Common myeloid progenitor, CD34-positive (primary cell): ENCODE measurements around the gene DXO.
"Not testable (repeated sequence)": the region's sequence is repeated elsewhere in the genome, so short reads cannot be mapped to it uniquely, and the experiment has no call there.

ENCODE experiments used
- CTCF ChIA-PET: fragments of 350-600 bp; sonication (Branson Sonifier 250); formaldehyde crosslinking; loops from one replicate; lab custom pipeline; 2021; ENCODE audit warnings: antibody characterized with exemption; lab: Charles Lee
- POLR2A ChIA-PET: fragments of 350-600 bp; sonication (Branson Sonifier 250); formaldehyde crosslinking; loops from one replicate; lab custom pipeline; 2021; ENCODE audit warnings: antibody characterized with exemption; lab: Charles Lee
- DNase-seq, 3 donors: peaks; one replicate each; pipeline versions ENCODE4 v3.0.0 to v3.0.0-alpha.2; 2013
- H3K27ac ChIP-seq, 2 experiments: 1 replicate in 1 of 2; 2 replicates in 1 of 2; pipeline ENCODE4 v1.7.0; 2013; ENCODE audit warnings: inconsistent platforms in 2 of 2, low read length in 2 of 2, mild to moderate bottlenecking in 2 of 2, low read depth in 1 of 2, moderate library complexity in 1 of 2; ENCODE audit not compliant: severe bottlenecking in 2 of 2, insufficient read depth in 1 of 2, poor library complexity in 1 of 2
- H3K27me3 ChIP-seq, 5 experiments: replicated peaks in 2 of 5; 1 replicate in 3 of 5; 2 replicates in 2 of 5; pipeline versions ENCODE4 v1.6.1 to v1.7.0; 2013; ENCODE audit warnings: low read length in 4 of 5, mild to moderate bottlenecking in 2 of 5, moderate library complexity in 2 of 5, inconsistent platforms in 1 of 5; ENCODE audit not compliant: insufficient read depth in 5 of 5, control insufficient read depth in 4 of 5
- H3K36me3 ChIP-seq, 4 experiments: 1 replicate in 2 of 4; 2 replicates in 2 of 4; pipeline versions ENCODE4 v1.6.1 to v1.7.0; 2013; ENCODE audit warnings: low read length in 3 of 4, control low read depth in 1 of 4, mild to moderate bottlenecking in 1 of 4; ENCODE audit not compliant: control insufficient read depth in 4 of 4, insufficient read depth in 4 of 4
- H3K4me1 ChIP-seq, 4 experiments: 1 replicate in 3 of 4; 2 replicates in 1 of 4; pipeline versions ENCODE4 v1.6.1 to v1.7.1; 2013; ENCODE audit warnings: low read length in 3 of 4, mild to moderate bottlenecking in 3 of 4, control low read depth in 1 of 4, inconsistent platforms in 1 of 4, moderate library complexity in 1 of 4; ENCODE audit not compliant: control insufficient read depth in 4 of 4, insufficient read depth in 4 of 4; ENCODE audit errors: control extremely low read depth in 1 of 4
- H3K4me3 ChIP-seq, 7 experiments: 1 replicate in 4 of 7; 2 replicates in 3 of 7; pipeline versions ENCODE4 v1.5.1 to v1.7.0; 2013; ENCODE audit warnings: mild to moderate bottlenecking in 7 of 7, low read length in 6 of 7, moderate library complexity in 6 of 7, inconsistent platforms in 2 of 7, low read depth in 2 of 7, control low read depth in 1 of 7; ENCODE audit not compliant: insufficient read depth in 4 of 7, control insufficient read depth in 1 of 7; ENCODE audit errors: extremely low read depth in 1 of 7
- H3K9me3 ChIP-seq, 5 experiments: 1 replicate in 4 of 5; 2 replicates in 1 of 5; pipeline versions ENCODE4 v1.6.1 to v1.7.1; 2013; ENCODE audit warnings: low read length in 4 of 5, mild to moderate bottlenecking in 2 of 5, inconsistent platforms in 1 of 5, low read depth in 1 of 5, moderate library complexity in 1 of 5; ENCODE audit not compliant: control insufficient read depth in 4 of 5, insufficient read depth in 2 of 5; ENCODE audit errors: control extremely low read depth in 1 of 5
- WGBS: methylation state at CpG from one replicate; pipeline ENCODE4 v1.1.5; 2013; ENCODE audit not compliant: insufficient coverage; 5-methylcytosine and 5-hydroxymethylcytosine counted together

Gene DXO

DNA sequence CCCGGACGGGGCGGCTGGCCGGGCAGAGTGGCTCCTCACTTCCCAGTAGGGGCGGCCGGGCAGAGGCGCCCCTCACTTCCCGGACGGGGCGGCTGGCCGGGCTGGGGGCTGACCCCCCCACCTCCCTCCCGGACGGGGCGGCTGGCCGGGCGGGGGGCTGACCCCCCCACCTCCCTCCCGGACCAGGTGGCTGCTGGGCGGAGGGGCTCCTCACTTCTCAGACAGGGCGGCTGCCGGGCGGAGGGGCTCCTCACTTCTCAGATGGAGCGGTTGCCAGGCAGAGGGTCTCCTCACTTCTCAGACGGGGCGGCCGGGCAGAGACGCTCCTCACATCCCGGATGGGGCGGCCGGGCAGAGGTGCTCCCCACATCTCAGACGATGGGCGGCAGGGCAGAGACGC is 39.8 kb downstream of the DXO start:
- 94% methylated on average over 3 of the region's 32 CpGs for WGBS
- H3K36me3 ChIP-seq, CTCF ChIA-PET, H3K4me3 ChIP-seq, H3K27ac ChIP-seq, POLR2A ChIA-PET, H3K9me3 ChIP-seq, H3K4me1 ChIP-seq, DNase-seq: not testable (repeated sequence)
- peaks cover 0 to 10% (median 0%) of the 10 kb centered on the region in 5 experiments for H3K27me3 ChIP-seq

DNA sequence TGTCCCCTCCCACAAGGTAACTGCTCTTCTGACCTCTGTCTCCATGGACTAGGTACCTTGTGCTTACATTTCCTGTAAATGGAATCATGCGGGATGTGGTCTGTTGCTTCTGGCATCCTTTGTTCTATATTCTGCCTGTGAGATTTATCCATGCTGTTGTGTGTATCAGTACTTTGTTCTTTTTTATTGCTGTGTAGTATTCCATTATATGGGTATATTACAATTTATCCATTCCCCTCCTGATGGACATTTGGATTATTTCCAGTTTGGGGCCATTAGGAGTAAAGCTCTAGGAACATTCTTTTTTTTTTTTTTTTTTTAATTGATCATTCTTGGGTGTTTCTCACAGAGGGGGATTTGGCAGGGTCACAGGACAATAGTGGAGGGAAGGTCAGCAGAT is 41.0 kb downstream of the DXO start:
- Histone ChIP-seq H3K4me1 (no peaks in the 10 kb centered on the region), H3K9me3 (no peaks in the 10 kb centered on the region), H3K36me3 (no peaks in the 10 kb centered on the region), H3K27ac (no peak overlapping the region), H3K4me3 (no peak overlapping the region), H3K27me3 (peaks cover 0 to 8% (median 0%) of the 10 kb centered on the region in 5 experiments)
- DNase-seq = no peak
- no CpG with 5 or more reads among the region's 1 CpG for WGBS
- CTCF ChIA-PET = no interaction called here
- POLR2A ChIA-PET = interaction anchor here (0.5 kb wide), 1 partner anchor 98 kb away, joined by 3 read pairs; no protein-coding TSS in a partner anchor

DNA sequence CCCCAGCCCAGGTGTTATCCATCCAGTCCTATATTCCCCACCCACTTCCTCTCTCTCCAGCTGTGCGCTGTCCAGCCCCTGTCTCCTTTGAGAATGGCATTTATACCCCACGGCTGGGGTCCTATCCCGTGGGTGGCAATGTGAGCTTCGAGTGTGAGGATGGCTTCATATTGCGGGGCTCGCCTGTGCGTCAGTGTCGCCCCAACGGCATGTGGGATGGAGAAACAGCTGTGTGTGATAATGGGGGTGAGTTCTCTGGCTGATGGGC is 43.3 kb downstream of the DXO start:
- H3K4me3 ChIP-seq = no peak overlapping the region
- H3K4me1 ChIP-seq = no peaks in the 10 kb centered on the region
- no peak for DNase-seq
- no peaks in the 10 kb centered on the region for H3K36me3 ChIP-seq
- ChIA-PET CTCF (interaction anchor here (0.6 kb wide), 1 partner anchor 10 kb away, joined by 4 read pairs; no protein-coding TSS in a partner anchor), POLR2A (no interaction called here)
- H3K27me3 ChIP-seq = peaks cover 0 to 7% (median 0%) of the 10 kb centered on the region in 5 experiments
- H3K9me3 ChIP-seq = no peaks in the 10 kb centered on the region
- no peak overlapping the region for H3K27ac ChIP-seq
- WGBS = 95% methylated on average over 4 of the region's 9 CpGs

DNA sequence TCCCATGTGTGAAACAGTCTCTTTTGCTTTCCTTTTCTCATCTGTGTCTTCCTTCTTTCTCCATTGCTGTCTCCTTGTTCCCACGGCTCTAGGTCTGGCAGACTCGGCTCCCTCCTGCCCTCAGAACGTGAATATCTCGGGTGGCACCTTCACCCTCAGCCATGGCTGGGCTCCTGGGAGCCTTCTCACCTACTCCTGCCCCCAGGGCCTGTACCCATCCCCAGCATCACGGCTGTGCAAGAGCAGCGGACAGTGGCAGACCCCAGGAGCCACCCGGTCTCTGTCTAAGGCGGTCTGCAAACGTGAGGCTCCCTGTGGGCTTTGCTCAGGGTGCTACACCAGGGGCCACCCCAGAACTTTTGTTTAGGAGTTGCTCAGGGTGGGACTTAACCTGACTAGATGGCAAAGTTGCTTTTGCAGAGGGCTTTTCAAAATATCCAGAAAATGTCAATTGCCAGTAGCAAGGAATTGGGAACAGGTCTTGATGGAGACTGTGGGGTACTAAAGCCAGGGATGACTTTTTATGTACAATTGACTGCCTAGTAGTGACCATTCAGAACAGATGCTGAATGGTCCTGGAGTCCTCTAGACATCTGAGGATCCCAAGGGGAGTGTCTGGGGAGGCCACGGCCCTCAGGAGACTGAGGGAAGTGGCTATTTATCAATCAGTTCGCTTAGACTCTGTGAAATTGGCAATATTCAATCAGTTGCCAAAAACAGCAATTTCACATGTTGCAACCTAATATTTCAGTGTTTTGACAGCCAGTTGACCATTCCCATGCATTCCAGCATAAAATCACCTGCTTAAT is 43.9 kb downstream of the DXO start:
- POLR2A ChIA-PET = interaction anchor here (0.5 kb wide), 1 partner anchor 15 kb away, joined by 3 read pairs; no protein-coding TSS in a partner anchor
- H3K9me3 ChIP-seq = no peaks in the 10 kb centered on the region

DNA sequence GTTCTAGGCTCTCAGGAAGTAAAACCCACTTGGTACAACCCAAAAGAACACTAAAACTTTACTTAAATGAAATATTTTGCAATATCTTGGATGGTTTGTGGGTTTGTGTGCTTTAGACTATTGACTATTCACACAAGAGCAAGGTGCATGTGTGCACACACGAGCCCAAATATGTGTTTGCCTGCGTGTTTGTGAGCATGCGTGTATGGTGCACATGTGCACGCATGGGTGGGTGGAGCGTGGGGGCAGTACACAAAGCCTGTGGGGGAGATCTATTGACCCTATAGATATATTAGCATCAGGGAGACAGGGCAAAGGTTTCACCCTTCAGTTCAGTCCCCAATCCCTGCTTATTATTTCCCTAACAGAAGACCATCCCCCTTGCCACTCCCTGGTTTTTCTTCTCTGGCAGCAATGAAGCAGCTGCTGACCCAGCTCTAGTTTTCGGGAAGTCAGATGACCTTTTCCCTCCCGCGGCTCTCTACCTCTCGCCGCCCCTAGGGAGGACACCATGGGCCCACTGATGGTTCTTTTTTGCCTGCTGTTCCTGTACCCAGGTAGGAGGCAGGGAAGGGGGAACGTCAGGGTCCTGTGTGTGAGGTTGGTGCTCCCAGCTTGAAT is 44.6 kb downstream of the DXO start, which contains the start of gene C2:
Gene C2, plus strand, starts transcription at position 476 of the 621 bp plus-strand sequence. Its CDS starts 36 bp downstream, at position 512.
- H3K9me3 ChIP-seq = no peaks in the 10 kb centered on the region
- 95% methylated on average over 6 of the region's 11 CpGs for WGBS
- DNase-seq = no peak
- ChIA-PET POLR2A (interaction anchor here (0.5 to 0.6 kb wide), 2 partner anchors 14 to 25 kb away, joined by 3 read pairs; partner anchors contain the start of gene ZBTB12), CTCF (no interaction called here)
- no peaks in the 10 kb centered on the region for H3K36me3 ChIP-seq
- H3K4me3 ChIP-seq = no peak within 1 kb of the TSS
- peaks cover 0 to 7% (median 0%) of the 10 kb centered on the region in 5 experiments for H3K27me3 ChIP-seq
- H3K4me1 ChIP-seq = no peaks in the 10 kb centered on the region
- no peak within 1 kb of the TSS for H3K27ac ChIP-seq

More for the DNA sequence above, 43.9 kb downstream of the DXO start:
- Histone ChIP-seq H3K4me1 (no peaks in the 10 kb centered on the region), H3K27ac (no peak overlapping the region), H3K36me3 (no peaks in the 10 kb centered on the region), H3K4me3 (no peak overlapping the region), H3K27me3 (peaks cover 0 to 7% (median 0%) of the 10 kb centered on the region in 5 experiments)
- CTCF ChIA-PET = no interaction called here
- 95% methylated on average over 7 of the region's 11 CpGs for WGBS
- no peak for DNase-seq

DNA sequence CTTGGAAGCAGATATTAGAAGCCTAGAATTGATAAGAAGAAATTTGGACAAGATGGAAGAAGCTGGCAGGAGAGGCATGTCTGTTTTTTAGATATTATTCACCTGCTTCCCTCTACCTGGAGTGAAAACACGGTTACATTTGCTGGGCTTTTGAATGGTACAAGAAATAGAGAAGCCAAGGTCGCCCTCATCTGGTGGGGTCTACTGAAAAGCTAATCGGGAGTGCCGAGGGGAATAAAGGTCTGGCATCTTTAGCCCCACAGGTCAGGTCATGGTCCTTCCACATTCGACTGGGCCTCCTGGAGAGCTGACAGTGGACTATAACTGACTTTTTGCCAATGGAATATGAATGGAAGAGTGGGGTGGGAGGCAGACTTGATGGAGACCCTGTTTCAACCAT is 49.0 kb downstream of the DXO start:
- DNase-seq = peak; percentile 50 to 59 (median 58)
- WGBS = 16% methylated on average over 5 of the region's 5 CpGs
- Histone ChIP-seq H3K27me3 (no peaks in the 10 kb centered on the region), H3K9me3 (no peaks in the 10 kb centered on the region), H3K36me3 (no peaks in the 10 kb centered on the region), H3K4me1 (no peaks in the 10 kb centered on the region), H3K27ac (no peak overlapping the region), H3K4me3 (no peak overlapping the region)
- ChIA-PET CTCF (interaction anchor here (0.7 to 5.4 kb wide), 10 partner anchors 17 to 242 kb away, joined by 3 to 24 read pairs (median 4); partner anchors contain the start of genes CFB and LY6G5C), POLR2A (no interaction called here)

DNA sequence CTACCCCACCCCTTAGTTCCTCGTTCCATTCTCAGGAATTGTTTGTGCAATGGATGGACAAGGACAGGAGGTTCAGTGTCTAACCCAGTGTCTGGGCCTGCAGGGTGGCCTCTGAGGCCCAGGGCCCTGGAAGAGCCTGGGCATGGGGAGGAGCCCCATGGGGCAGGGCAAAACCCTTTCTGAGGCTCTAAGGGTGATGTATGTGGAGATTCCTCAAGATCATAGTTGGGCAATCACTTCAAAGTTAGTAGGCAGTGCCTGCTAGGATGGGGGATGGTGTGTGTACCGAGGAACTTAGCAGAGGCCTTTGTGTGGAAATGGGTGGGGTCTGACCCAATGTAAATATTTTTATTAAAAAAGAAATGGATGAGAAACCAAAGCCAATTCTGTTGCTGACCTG is 51.1 kb downstream of the DXO start:
- POLR2A ChIA-PET = interaction anchor here (0.6 kb wide), 1 partner anchor 1708 kb away, joined by 5 read pairs; no protein-coding TSS in a partner anchor
- Histone ChIP-seq H3K36me3 (no peaks in the 10 kb centered on the region), H3K9me3 (no peaks in the 10 kb centered on the region), H3K27ac (no peak overlapping the region), H3K4me1 (no peaks in the 10 kb centered on the region), H3K4me3 (no peak overlapping the region), H3K27me3 (no peaks in the 10 kb centered on the region)
- WGBS = 92% methylated on average over 2 of the region's 2 CpGs
- no peak for DNase-seq
- CTCF ChIA-PET = interaction anchor here (1.4 to 5.4 kb wide), 4 partner anchors 17 to 82 kb away, joined by 3 to 24 read pairs (median 16); no protein-coding TSS in a partner anchor
